CD14-positive monocyte (primary cell): ENCODE measurements around the gene WFDC6. TPM values are rescaled to one million over a fixed set of nuclear protein-coding genes. Genes with fewer than 3 reads are reported as not detected.
"Not testable (repeated sequence)": the region's sequence is repeated elsewhere in the genome, so short reads cannot be mapped to it uniquely, and the experiment has no call there.

Experiments used
- DNase-seq, 3 donors: peaks; one replicate each; pipeline ENCODE4 v3.0.0-alpha.2; 2011 to 2022
- H2AFZ ChIP-seq: 2 replicates; pipeline ENCODE4 v1.6.0; 2012; ENCODE audit warnings: mild to moderate bottlenecking, low read depth, low read length, inconsistent platforms; ENCODE audit not compliant: insufficient read depth, poor library complexity, severe bottlenecking
- H3K27ac ChIP-seq, 2 donors: 1 replicate in 1 of 2; 2 replicates in 1 of 2; pipeline ENCODE4 v1.5.1; 2012 to 2013; ENCODE audit warnings: low read length in 2 of 2, control low read depth in 1 of 2, inconsistent platforms in 1 of 2, low read depth in 1 of 2, mild to moderate bottlenecking in 1 of 2
- H3K27me3 ChIP-seq, 2 donors: one replicate each; pipeline versions ENCODE4 v1.6.0 to v1.6.1; 2011 to 2013; ENCODE audit warnings: low read length in 2 of 2; ENCODE audit not compliant: control insufficient read depth in 2 of 2, insufficient read depth in 2 of 2
- H3K36me3 ChIP-seq, 2 donors: replicated peaks in 1 of 2; 1 replicate in 1 of 2; 2 replicates in 1 of 2; pipeline versions ENCODE4 v1.5.1 to v1.6.1; 2012 to 2013; ENCODE audit warnings: low read length in 2 of 2, control low read depth in 1 of 2, inconsistent platforms in 1 of 2, mild to moderate bottlenecking in 1 of 2; ENCODE audit not compliant: insufficient read depth in 2 of 2, control insufficient read depth in 1 of 2
- H3K4me1 ChIP-seq, 2 donors: 1 replicate in 1 of 2; 2 replicates in 1 of 2; pipeline versions ENCODE4 v1.5.1 to v1.6.1; 2012 to 2013; ENCODE audit warnings: low read length in 2 of 2, control low read depth in 1 of 2, inconsistent platforms in 1 of 2, mild to moderate bottlenecking in 1 of 2, moderate library complexity in 1 of 2; ENCODE audit not compliant: insufficient read depth in 2 of 2, control insufficient read depth in 1 of 2
- H3K4me2 ChIP-seq: replicated peaks from 2 replicates; pipeline ENCODE3; 2012; ENCODE audit warnings: low read length, moderate library complexity, mild to moderate bottlenecking; ENCODE audit not compliant: poor library complexity, severe bottlenecking; ENCODE audit errors: extremely low read depth
- H3K4me3 ChIP-seq, 3 experiments: fragments of 200-600 bp in 1 of 3; sonication (generic) in 1 of 3; replicated peaks in 1 of 3; 1 replicate in 2 of 3; 2 replicates in 1 of 3; pipeline ENCODE4 v1.5.1; 2011 to 2013; ENCODE audit warnings: low read length in 3 of 3, mild to moderate bottlenecking in 3 of 3, control low read depth in 2 of 3, low read depth in 2 of 3, inconsistent platforms in 1 of 3, moderate library complexity in 1 of 3
- H3K79me2 ChIP-seq: 2 replicates; pipeline ENCODE4 v1.6.0; 2012; ENCODE audit warnings: mild to moderate bottlenecking, control low read depth, inconsistent platforms, low read length, moderate library complexity; ENCODE audit not compliant: insufficient read depth
- H3K9ac ChIP-seq: 2 replicates; pipeline ENCODE4 v1.6.0; 2017; ENCODE audit warnings: low read length, mild to moderate bottlenecking; ENCODE audit not compliant: insufficient read depth, poor library complexity, severe bottlenecking
- H3K9me3 ChIP-seq, 2 donors: replicated peaks in 1 of 2; 1 replicate in 1 of 2; 2 replicates in 1 of 2; pipeline versions ENCODE4 v1.5.1 to v1.6.1; 2012 to 2013; ENCODE audit warnings: low read length in 2 of 2, control low read depth in 1 of 2; ENCODE audit not compliant: control insufficient read depth in 1 of 2, insufficient read depth in 1 of 2
- H4K20me1 ChIP-seq: 2 replicates; pipeline ENCODE4 v1.6.0; 2012; ENCODE audit warnings: mild to moderate bottlenecking, low read length, control low read depth, moderate library complexity; ENCODE audit not compliant: insufficient read depth
- H3K27ac Mint-ChIP-seq, 7 donors: one replicate each; pipeline ENCODE4 v1.8.0; 2020; ENCODE audit warnings: mild to moderate bottlenecking in 7 of 7, mixed read lengths in 7 of 7, moderate library complexity in 6 of 7, inconsistent platforms in 2 of 7
- H3K27me3 Mint-ChIP-seq, 3 donors: one replicate each; pipeline ENCODE4 v1.8.0; 2021 to 2022; ENCODE audit warnings: low read depth in 3 of 3, mild to moderate bottlenecking in 3 of 3, mixed read lengths in 3 of 3, moderate library complexity in 3 of 3, inconsistent platforms in 1 of 3
- H3K36me3 Mint-ChIP-seq, 2 donors: one replicate each; pipeline ENCODE4 v1.8.0; 2020; ENCODE audit warnings: mixed read lengths in 2 of 2, inconsistent platforms in 1 of 2, mild to moderate bottlenecking in 1 of 2
- H3K4me1 Mint-ChIP-seq: one replicate; pipeline ENCODE4 v1.8.0; 2020; ENCODE audit warnings: mild to moderate bottlenecking, mixed read lengths
- H3K4me3 Mint-ChIP-seq, 2 donors: one replicate each; pipeline ENCODE4 v1.8.0; 2020; ENCODE audit warnings: mild to moderate bottlenecking in 2 of 2, mixed read lengths in 2 of 2, moderate library complexity in 1 of 2
- H3K9me3 Mint-ChIP-seq, 7 donors: one replicate each; pipeline ENCODE4 v1.8.0; 2020 to 2022; ENCODE audit warnings: mixed read lengths in 7 of 7, mild to moderate bottlenecking in 6 of 7, moderate library complexity in 6 of 7, inconsistent platforms in 2 of 7
- CTCF ChIP-seq: fragments of 200-600 bp; IDR thresholded peaks from one replicate; pipeline ENCODE4 v1.8.0; 2022; ENCODE audit warnings: antibody characterized with exemption, mild to moderate bottlenecking
- WGBS: methylation state at CpG from one replicate; pipeline ENCODE4 v1.1.5; 2013; ENCODE audit warnings: missing lambda C conversion rate; ENCODE audit not compliant: insufficient coverage; 5-methylcytosine and 5-hydroxymethylcytosine counted together
- intact Hi-C, 2 donors: fragments of 100-400 bp; cut with micrococcal nuclease; formaldehyde crosslinking; loops; one replicate each; pipeline versions ENCODE4 v1.15.0 to v1.15.1; 2023
- polyA plus RNA-seq, 3 donors: library from polyadenylated mRNA; depleted of rRNA in 1 of 3; unstranded in 2 of 3; stranded (reverse) in 1 of 3; fragments of 300-500 nt in 2 of 3; fragments of >200 nt in 1 of 3; fragmentation: Illumina TruSeq in 2 of 3; gene quantifications; 1 replicate in 2 of 3; 2 replicates in 1 of 3; pipeline ENCODE4 v1.2.3, GENCODE V29; 2012 to 2021

The WFDC6 gene
- polyA plus RNA-seq, 3 donors = not detected

GRCh38 chr20:45584294-45584693, 45.0 kb upstream of the WFDC6 start:
- H3K9me3 ChIP-seq, H3K4me2 ChIP-seq, H2AFZ ChIP-seq, DNase-seq, H3K79me2 ChIP-seq, H3K36me3 ChIP-seq, H3K4me3 Mint-ChIP-seq, H3K4me1 ChIP-seq, H3K9ac ChIP-seq, H3K36me3 Mint-ChIP-seq, intact Hi-C loops, H3K27me3 ChIP-seq, H4K20me1 ChIP-seq, H3K9me3 Mint-ChIP-seq, H3K27ac Mint-ChIP-seq, H3K27ac ChIP-seq, H3K4me3 ChIP-seq, H3K4me1 Mint-ChIP-seq: not testable (repeated sequence)
- peaks cover 13 to 18% (median 13%) of the 10 kb centered on the region in 3 donors for H3K27me3 Mint-ChIP-seq
- 96% methylated on average over 4 of the region's 5 CpGs for WGBS

- H2AFZ ChIP-seq = no peak overlapping the region
- H3K9ac ChIP-seq = no peak overlapping the region
- Mint-ChIP-seq H3K9me3 (peaks cover 0 to 2% (median 0%) of the 10 kb centered on the region in 7 donors), H3K4me3 (no peak overlapping the region), H3K27ac (no peak overlapping the region), H3K4me1 (no peaks in the 10 kb centered on the region), H3K36me3 (no peaks in the 10 kb centered on the region), H3K27me3 (peaks cover 13 to 19% (median 15%) of the 10 kb centered on the region in 3 donors)
- H3K9me3 ChIP-seq = no peaks in the 10 kb centered on the region
- no CpG with 5 or more reads among the region's 3 CpGs for WGBS
- intact Hi-C loops = no loop called here
- H3K36me3 ChIP-seq = no peaks in the 10 kb centered on the region
- H3K79me2 ChIP-seq = no peaks in the 10 kb centered on the region
- H4K20me1 ChIP-seq = no peaks in the 10 kb centered on the region
- H3K4me1 ChIP-seq = no peaks in the 10 kb centered on the region
- no peak overlapping the region for H3K4me3 ChIP-seq
- H3K27ac ChIP-seq = no peak overlapping the region
- TF ChIP-seq CTCF = no peak
- no peak overlapping the region for H3K4me2 ChIP-seq
- H3K27me3 ChIP-seq = peaks cover 2 to 6% of the 10 kb centered on the region in 2 donors
- DNase-seq = no peak
These were observed 44.2 kb upstream of the WFDC6 start for GRCh38 chr20:45583502-45583901.
